ENCODE results near the gene FBXL15. TPM values are rescaled to one million over a fixed set of nuclear protein-coding genes. Genes with fewer than 3 reads are reported as not detected.

Gene FBXL15
- total and polyA plus RNA-seq, 2 donors (not counting 3 experiments of a cell fraction or from before 2014, with no cell fraction given) = 9.9 to 15.3 TPM

DNA sequence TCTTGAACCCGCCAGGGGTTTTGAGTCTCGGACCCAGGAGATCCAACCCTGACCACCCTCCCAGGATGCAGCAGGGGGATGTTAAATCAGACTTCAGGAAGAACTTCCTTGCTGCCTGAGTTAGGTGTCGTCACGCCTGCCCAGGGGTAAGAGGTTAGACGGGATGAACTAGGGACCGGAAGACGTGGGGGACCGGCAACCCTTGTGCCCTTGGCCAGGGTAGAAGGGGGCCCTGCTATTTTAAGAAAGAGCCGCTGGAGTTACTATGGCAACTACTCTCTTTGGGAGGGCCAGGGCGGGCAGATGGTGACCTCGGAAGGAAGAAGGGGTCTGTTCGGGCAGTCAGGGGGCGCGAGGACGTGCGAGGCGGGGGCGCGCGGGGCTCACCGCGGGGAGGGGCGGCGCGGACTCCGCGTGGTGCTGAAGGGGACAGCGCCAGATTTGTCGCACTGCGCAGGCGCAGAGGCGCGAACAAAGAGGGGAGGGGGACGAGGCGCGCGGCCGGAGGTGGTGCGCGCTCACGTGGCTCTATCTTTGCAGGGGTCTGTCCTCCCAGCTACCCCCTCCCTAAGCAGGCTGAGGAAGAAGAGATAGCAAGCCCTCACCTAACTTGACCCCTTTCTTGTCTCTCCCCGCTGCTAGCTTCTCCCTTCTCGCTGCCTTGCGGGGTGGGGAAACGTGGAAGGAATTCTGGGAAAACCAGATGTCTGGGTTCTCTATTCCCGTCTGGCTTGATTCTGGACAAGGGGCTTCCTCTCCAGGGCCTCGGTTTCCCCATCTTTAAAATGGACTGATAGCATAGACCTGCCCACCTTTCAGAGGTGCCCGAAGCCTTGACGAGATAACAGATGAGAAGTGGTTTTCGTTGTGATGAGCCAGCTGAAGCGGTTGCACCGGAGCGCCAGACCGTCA is 1.1 kb upstream of the FBXL15 start:
- peak overlapping the region; percentile 1 to 20 (median 7) for H3K4me3 ChIP-seq (replicated peaks in 1 of 3; ENCODE audit: insufficient read depth in 1 of 3, low read depth in 1 of 3, low read length in 3 of 3)
- dilution Hi-C loops (cut with MboI; ENCODE audit: extremely low pct_ligation_motif_present, low sequenced_read_pairs) = no loop called here
- no peak for TF ChIP-seq MYC (IDR thresholded peaks at IDR 0.05; ENCODE audit: low read depth, low read length)
- TF ChIP-seq FOS (IDR thresholded peaks at IDR 0.05; ENCODE audit: borderline replicate concordance, insufficient read depth, low read length) = no peak
- no peak for TF ChIP-seq EZH2 (IDR thresholded peaks at IDR 0.05; ENCODE audit: borderline replicate concordance, low read depth, low read length, severe bottlenecking)
- TF ChIP-seq CTCF (IDR thresholded peaks at IDR 0.05; ENCODE audit: extremely low read depth in 1 of 2, insufficient read depth in 1 of 2, low read depth in 1 of 2, low read length in 2 of 2) = no peak
- no peak for TF ChIP-seq JUN (IDR thresholded peaks at IDR 0.05; ENCODE audit: borderline replicate concordance, insufficient read depth, insufficient read length, low read depth)
- TF ChIP-seq, protein P1, sequence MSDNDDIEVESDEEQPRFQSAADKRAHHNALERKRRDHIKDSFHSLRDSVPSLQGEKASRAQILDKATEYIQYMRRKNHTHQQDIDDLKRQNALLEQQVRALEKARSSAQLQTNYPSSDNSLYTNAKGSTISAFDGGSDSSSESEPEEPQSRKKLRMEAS (IDR thresholded peaks at IDR 0.05; ENCODE audit: insufficient read depth, insufficient read length) = no peak
- TF ChIP-seq POLR2AphosphoS5 (IDR thresholded peaks at IDR 0.05; ENCODE audit: insufficient read depth, low read depth, low read length) = no peak
- peak overlapping the region; percentile 5 for H2AFZ ChIP-seq (ENCODE audit: low read depth, low read length)
- POLR2A ChIA-PET = interaction anchor here (1.8 kb wide), 1 partner anchor 13 kb away, joined by 6 read pairs; the partner anchor contains the start of gene CUEDC2
- H3K4me1 ChIP-seq (ENCODE audit: control insufficient read depth, extremely low read depth, insufficient read depth, low read length) = peaks cover 20% of the 10 kb centered on the region
- FAIRE-seq = peak; percentile 59
- H3K9me1 ChIP-seq (replicated peaks; ENCODE audit: control insufficient read depth, extremely low read depth, insufficient read depth, low read length) = no peaks in the 10 kb centered on the region
- no TSS peak for BruUV-seq (replicated peaks)
- peak; percentile 39 for DNase-seq (ENCODE audit: low read depth, low spot score)
- intact Hi-C loops (cut with micrococcal nuclease) = loop anchor here (5.0 kb wide), 3 partner anchors 83 to 228 kb away; partner anchors contain the start of genes ACTR1A and SUFU
- CTCF ChIA-PET = interaction anchor here (0.6 to 6.5 kb wide), 7 partner anchors 13 to 250 kb away, joined by 3 to 74 read pairs (median 33); partner anchors contain the start of genes CUEDC2 and NFKB2
- H3K4me2 ChIP-seq (ENCODE audit: insufficient read depth, low read length) = peak overlapping the region; percentile 63
- peaks cover 0 to 9% of the 10 kb centered on the region in 2 experiments for H3K36me3 ChIP-seq (ENCODE audit: control insufficient read depth in 2 of 2, extremely low read depth in 1 of 2, insufficient read depth in 2 of 2, low read length in 2 of 2)
- peaks cover 3 to 7% of the 10 kb centered on the region in 2 experiments for H3K27me3 ChIP-seq (ENCODE audit: control insufficient read depth in 2 of 2, insufficient read depth in 2 of 2, low read length in 2 of 2)
- no peaks in the 10 kb centered on the region for H4K20me1 ChIP-seq (replicated peaks; ENCODE audit: control insufficient read depth, extremely low read depth, insufficient read depth, low read length)
- no peaks in the 10 kb centered on the region for H3K79me2 ChIP-seq (ENCODE audit: control insufficient read depth, insufficient read depth, low read length)
- no peaks in the 10 kb centered on the region for H3K9me3 ChIP-seq (replicated peaks; ENCODE audit: control insufficient read depth, insufficient read depth, low read length)
- H3K27ac ChIP-seq (ENCODE audit: insufficient read depth, low read depth, low read length) = no peak overlapping the region
- H3K9ac ChIP-seq (replicated peaks; ENCODE audit: extremely low read depth, insufficient read depth, low read length) = no peak overlapping the region
